HL-60 (cell line): ENCODE measurements around the gene LIFR.

Experiments
- CTCF ChIP-seq: IDR thresholded peaks from one replicate; pipeline ENCODE4 v1.5.1; 2011; ENCODE audit warnings: low read length, control low read depth, inconsistent platforms; ENCODE audit not compliant: insufficient read depth
- GABPA ChIP-seq: IDR thresholded peaks from 2 replicates; pipeline ENCODE4 v1.6.1; 2012; ENCODE audit warnings: low read depth
- POLR2AphosphoS5 ChIP-seq: IDR thresholded peaks from 2 replicates; pipeline ENCODE4 v1.6.1; 2012; ENCODE audit warnings: low read depth
- REST ChIP-seq: IDR thresholded peaks from 2 replicates; pipeline ENCODE4 v1.6.1; 2012; ENCODE audit warnings: low read depth; ENCODE audit not compliant: insufficient replicate concordance

GRCh38 chr5:38500573-38501260, 55.7 kb downstream of the LIFR start:
- TF ChIP-seq CTCF (no peak), GABPA (no peak), REST (no peak), POLR2AphosphoS5 (no peak)
